H1 (cell line): Measurements from ENCODE around the gene EFCAB8. TPM values are rescaled to one million over a fixed set of nuclear protein-coding genes. Genes with fewer than 3 reads are reported as not detected.

ENCODE experiments used
- CTCF ChIA-PET: fragments of 300-600 bp; sonication (Branson Sonifier 250); formaldehyde crosslinking; loops from one replicate; lab custom pipeline; 2021; ENCODE audit not compliant: partially characterized antibody; lab: Charles Lee
- POLR2A ChIA-PET: fragments of 300-600 bp; sonication (Branson Sonifier 250); formaldehyde crosslinking; loops from one replicate; lab custom pipeline; 2021; ENCODE audit warnings: inconsistent platforms; ENCODE audit not compliant: partially characterized antibody; lab: Charles Lee
- DNase-seq, 2 experiments: peaks; one replicate each; pipeline versions ENCODE4 v3.0.0 to v3.0.0-alpha.2; 2010 to 2022; ENCODE audit warnings: low spot score in 2 of 2, low read depth in 1 of 2, mixed read lengths in 1 of 2
- FAIRE-seq: peaks from 2 replicates; lab custom pipeline; 2011; peaks lifted over from hg19 to GRCh38; lab: Jason Lieb, UNC
- H2AFZ ChIP-seq: 2 replicates; pipeline ENCODE4 v1.8.1; 2012; ENCODE audit warnings: low read length, inconsistent platforms
- H2AK5ac ChIP-seq: 2 replicates; pipeline ENCODE4 v1.6.1; 2013; ENCODE audit warnings: low read depth, low read length
- H2BK120ac ChIP-seq: replicated peaks from 2 replicates; pipeline ENCODE3; 2013; ENCODE audit warnings: low read depth, low read length, inconsistent platforms
- H2BK12ac ChIP-seq: 2 replicates; pipeline ENCODE4 v1.6.1; 2013; ENCODE audit warnings: low read depth, low read length
- H2BK15ac ChIP-seq: 2 replicates; pipeline ENCODE4 v1.6.1; 2013; ENCODE audit warnings: low read length
- H2BK20ac ChIP-seq: 2 replicates; pipeline ENCODE4 v1.6.1; 2013; ENCODE audit warnings: low read length
- H2BK5ac ChIP-seq: 2 replicates; pipeline ENCODE4 v1.6.1; 2013; ENCODE audit warnings: low read depth, low read length
- H3K14ac ChIP-seq: 2 replicates; pipeline ENCODE4 v1.6.1; 2013; ENCODE audit warnings: inconsistent platforms; ENCODE audit not compliant: insufficient read length
- H3K18ac ChIP-seq: 2 replicates; pipeline ENCODE4 v1.6.1; 2013; ENCODE audit warnings: low read length; ENCODE audit errors: extremely low read depth
- H3K23ac ChIP-seq: 2 replicates; pipeline ENCODE4 v1.6.1; 2013; ENCODE audit warnings: inconsistent platforms; ENCODE audit not compliant: insufficient read length
- H3K23me2 ChIP-seq: 2 replicates; pipeline ENCODE4 v1.6.1; 2013; ENCODE audit warnings: low read depth, low read length
- H3K27ac ChIP-seq: 2 replicates; pipeline ENCODE4 v1.6.1; 2011; ENCODE audit warnings: low read depth, low read length, inconsistent platforms
- H3K27me3 ChIP-seq, 4 experiments: replicated peaks in 1 of 4; 1 replicate in 1 of 4; 2 replicates in 3 of 4; pipeline versions ENCODE4 v1.6.1 to v1.8.1; 2011 to 2013; ENCODE audit warnings: low read length in 3 of 4, mild to moderate bottlenecking in 3 of 4, inconsistent platforms in 2 of 4, mixed read lengths in 2 of 4, moderate library complexity in 1 of 4; ENCODE audit not compliant: control insufficient read depth in 3 of 4, insufficient read depth in 3 of 4; ENCODE audit errors: extremely low read depth in 1 of 4
- H3K36me3 ChIP-seq, 4 experiments: 2 replicates each; pipeline versions ENCODE4 v1.6.1 to v1.8.1; 2011 to 2013; ENCODE audit warnings: mild to moderate bottlenecking in 4 of 4, low read length in 3 of 4, moderate library complexity in 2 of 4, control low read depth in 1 of 4, inconsistent platforms in 1 of 4; ENCODE audit not compliant: insufficient read depth in 4 of 4, control insufficient read depth in 2 of 4
- H3K4ac ChIP-seq: replicated peaks from 2 replicates; pipeline ENCODE3; 2013; ENCODE audit warnings: low read length, low read depth, mixed read lengths, inconsistent platforms; ENCODE audit not compliant: insufficient read length
- H3K4me1 ChIP-seq, 4 experiments: replicated peaks in 1 of 4; 1 replicate in 1 of 4; 2 replicates in 3 of 4; pipeline versions ENCODE4 v1.6.1 to v1.8.1; 2011 to 2013; ENCODE audit warnings: low read length in 3 of 4, inconsistent platforms in 2 of 4, mixed read lengths in 1 of 4; ENCODE audit not compliant: insufficient read depth in 4 of 4, control insufficient read depth in 3 of 4
- H3K4me2 ChIP-seq, 2 experiments: 2 replicates each; pipeline versions ENCODE4 v1.6.1 to v1.8.1; 2011 to 2013; ENCODE audit warnings: low read depth in 2 of 2, low read length in 2 of 2, control low read depth in 1 of 2, inconsistent platforms in 1 of 2, mild to moderate bottlenecking in 1 of 2; ENCODE audit not compliant: insufficient read depth in 1 of 2
- H3K4me3 ChIP-seq, 4 experiments: fragments of 200-600, 300-600 bp in 1 of 4; sonication (generic), shearing (Covaris generic), sonication (Bioruptor Twin) in 1 of 4; 2 replicates each; pipeline versions ENCODE4 v1.5.1 to v1.8.1; 2011 to 2016; ENCODE audit warnings: low read length in 4 of 4, low read depth in 3 of 4, control low read depth in 2 of 4, inconsistent platforms in 2 of 4, mild to moderate bottlenecking in 2 of 4, mixed read lengths in 1 of 4, moderate library complexity in 1 of 4; ENCODE audit not compliant: insufficient read depth in 2 of 4; ENCODE audit errors: extremely low read depth in 1 of 4
- H3K56ac ChIP-seq: replicated peaks from 2 replicates; pipeline ENCODE3; 2013; ENCODE audit warnings: low read depth, mild to moderate bottlenecking, mixed read lengths, low read length, inconsistent platforms; ENCODE audit not compliant: insufficient read length
- H3K79me1 ChIP-seq: 2 replicates; pipeline ENCODE4 v1.6.1; 2013; ENCODE audit warnings: low read depth, low read length, control low read depth
- H3K79me2 ChIP-seq, 2 experiments: 2 replicates each; pipeline versions ENCODE4 v1.6.1 to v1.8.1; 2012 to 2013; ENCODE audit warnings: low read length in 2 of 2, mild to moderate bottlenecking in 2 of 2, inconsistent platforms in 1 of 2; ENCODE audit not compliant: insufficient read depth in 2 of 2, control insufficient read depth in 1 of 2
- H3K9ac ChIP-seq, 4 experiments: replicated peaks in 1 of 4; 1 replicate in 1 of 4; 2 replicates in 3 of 4; pipeline versions ENCODE4 v1.6.1 to v1.8.1; 2011 to 2013; ENCODE audit warnings: low read depth in 3 of 4, low read length in 3 of 4, control low read depth in 2 of 4, mild to moderate bottlenecking in 2 of 4, moderate library complexity in 2 of 4, inconsistent platforms in 1 of 4; ENCODE audit errors: extremely low read depth in 1 of 4
- H3K9me3 ChIP-seq, 2 experiments: 2 replicates each; pipeline versions ENCODE4 v1.6.1 to v1.8.1; 2012 to 2013; ENCODE audit warnings: mild to moderate bottlenecking in 2 of 2, moderate library complexity in 2 of 2, control low read depth in 1 of 2, inconsistent platforms in 1 of 2, low read depth in 1 of 2, low read length in 1 of 2, mixed read lengths in 1 of 2; ENCODE audit not compliant: insufficient read depth in 2 of 2
- H4K20me1 ChIP-seq, 2 experiments: replicated peaks in 1 of 2; 2 replicates each; pipeline versions ENCODE3 to v1.8.1; 2011 to 2013; ENCODE audit warnings: inconsistent platforms in 2 of 2, low read length in 2 of 2, mild to moderate bottlenecking in 1 of 2; ENCODE audit not compliant: insufficient read depth in 2 of 2, control insufficient read depth in 1 of 2
- H4K5ac ChIP-seq: 2 replicates; pipeline ENCODE4 v1.6.1; 2013; ENCODE audit warnings: low read length, low read depth, mixed read lengths, inconsistent platforms; ENCODE audit not compliant: insufficient read length
- H4K8ac ChIP-seq: 2 replicates; pipeline ENCODE4 v1.8.0; 2013; ENCODE audit warnings: mild to moderate bottlenecking, moderate library complexity, low read length, inconsistent platforms; ENCODE audit not compliant: insufficient read depth; ENCODE audit errors: extremely low read depth
- H4K91ac ChIP-seq: replicated peaks from 2 replicates; pipeline ENCODE3; 2013; ENCODE audit warnings: low read length, mixed read lengths, inconsistent platforms; ENCODE audit not compliant: insufficient read length
- ASH2L ChIP-seq: fragments of 200-600, 300-600 bp; sonication (generic); IDR thresholded peaks from one replicate; pipeline ENCODE4 v1.7.1; 2017; ENCODE audit warnings: low read length
- BACH1 ChIP-seq: IDR thresholded peaks from 2 replicates; pipeline ENCODE4 v1.6.1; 2012; ENCODE audit warnings: low read length, improper control_type of control experiment
- CBX5 ChIP-seq: fragments of 300-800, 300-1000 bp; sonication (generic); IDR thresholded peaks from 2 replicates; pipeline ENCODE4 v1.7.1; 2016; ENCODE audit warnings: antibody characterized with exemption, low read length, low read depth
- CBX8 ChIP-seq: fragments of 300-800, 300-1000 bp; sonication (generic); IDR thresholded peaks from 2 replicates; pipeline ENCODE4 v1.7.1; 2016; ENCODE audit warnings: low read depth, low read length, borderline replicate concordance
- CEBPB ChIP-seq: IDR thresholded peaks from 2 replicates; pipeline ENCODE4 v1.6.1; 2012; ENCODE audit warnings: low read depth, low read length
- CTBP2 ChIP-seq: IDR thresholded peaks from 2 replicates; pipeline ENCODE4 v1.7.0; 2011; ENCODE audit warnings: borderline replicate concordance, mild to moderate bottlenecking, moderate library complexity, mixed read lengths, low read length; ENCODE audit not compliant: insufficient read depth, insufficient read length
- KDM4A ChIP-seq: IDR thresholded peaks from one replicate; pipeline ENCODE4 v1.7.1; 2012; ENCODE audit warnings: low read depth, mild to moderate bottlenecking, moderate library complexity, low read length, inconsistent platforms; ENCODE audit not compliant: severe bottlenecking
- KDM5A ChIP-seq: fragments of 200-600 bp; IDR thresholded peaks from 2 replicates; pipeline ENCODE4 v1.7.1; 2012; ENCODE audit warnings: mild to moderate bottlenecking, low read length, inconsistent platforms, mixed read lengths
- POLR2A ChIP-seq, 2 experiments: IDR thresholded peaks; 1 replicate in 1 of 2; 2 replicates in 1 of 2; pipeline ENCODE4 v1.6.1; 2011; ENCODE audit warnings: low read depth in 2 of 2, low read length in 2 of 2, mild to moderate bottlenecking in 2 of 2; ENCODE audit errors: control extremely low read depth in 1 of 2
- POLR2AphosphoS5 ChIP-seq: IDR thresholded peaks from 2 replicates; pipeline ENCODE4 v1.6.1; 2011; ENCODE audit warnings: low read depth, low read length
- RAD21 ChIP-seq, 2 experiments: IDR thresholded peaks in 1 of 2; conservative IDR thresholded peaks in 1 of 2; 2 replicates each; pipeline ENCODE4 v1.6.1; 2011; ENCODE audit warnings: low read depth in 2 of 2, low read length in 2 of 2, improper control_type of control experiment in 1 of 2, inconsistent platforms in 1 of 2, mild to moderate bottlenecking in 1 of 2, moderate library complexity in 1 of 2
- RNF2 ChIP-seq: fragments of 200-900, 300-1000 bp; sonication (generic); IDR thresholded peaks from 2 replicates; pipeline ENCODE4 v1.7.1; 2016; ENCODE audit warnings: borderline replicate concordance, low read depth, mild to moderate bottlenecking, antibody characterized with exemption, low read length; ENCODE audit not compliant: poor library complexity, severe bottlenecking; ENCODE audit errors: missing control alignments
- SUZ12 ChIP-seq: fragments of 200-600 bp; sonication (generic); IDR thresholded peaks from 2 replicates; pipeline ENCODE4 v1.6.1; 2012; ENCODE audit warnings: mild to moderate bottlenecking, inconsistent platforms, low read length, moderate library complexity, mixed read lengths
- WGBS, 2 experiments: shearing (Covaris generic) in 1 of 2; methylation state at CpG; one replicate each; pipeline versions ENCODE4 v1.1.6 to v1.1.7; 2013 to 2015; ENCODE audit warnings: low lambda C conversion rate in 2 of 2, mixed read lengths in 2 of 2, inconsistent platforms in 1 of 2, low coverage in 1 of 2, missing lambda C conversion rate in 1 of 2; ENCODE audit not compliant: insufficient replicate concordance in 2 of 2, insufficient coverage in 1 of 2, insufficient read length in 1 of 2; ENCODE audit errors: extremely low coverage in 1 of 2, missing lambda C conversion rate in 1 of 2; 5-methylcytosine and 5-hydroxymethylcytosine counted together
- polyA plus RNA-seq, 7 experiments: library from polyadenylated mRNA; depleted of rRNA in 3 of 7; stranded (reverse) in 5 of 7; unstranded in 2 of 7; fragments of >200 nt in 5 of 7; fragments of 200-250 nt in 2 of 7; gene quantifications; 1 replicate in 5 of 7; 2 replicates in 1 of 7; 4 replicates in 1 of 7; pipeline versions ENCODE4 v1.2.1 to v1.2.3, GENCODE V29; 2011 to 2013; ENCODE audit warnings: missing spikeins in 2 of 7, mixed read lengths in 2 of 7
- total RNA-seq: library from RNA; stranded (reverse); fragmentation: NEBNext Ultra II Directional; extraction: Animal tissue kit (Norgen Biotek cat#: 25700); gene quantifications from 2 replicates; pipeline ENCODE4 v1.2.1, GENCODE V29; 2021

The EFCAB8 gene
- total and polyA plus RNA-seq, 2 of the 8 experiments (the other 6 are each of a cell fraction or from before 2014, with no cell fraction given) = 0.06 to 0.20 TPM

GRCh38 chr20:32886652-32887051 is 27.9 kb downstream of the EFCAB8 start:
- no peak overlapping the region for H4K5ac ChIP-seq
- peak overlapping the region; percentile 61; the same call in 1 of the 2 replicates for H2BK5ac ChIP-seq
- H3K4me3 ChIP-seq = no peak overlapping the region
- FAIRE-seq (no peak), DNase-seq (no peak)
- H3K4ac ChIP-seq = no peak overlapping the region
- no peak overlapping the region for H4K8ac ChIP-seq
- H3K9ac ChIP-seq = no peak overlapping the region
- no peaks in the 10 kb centered on the region for H3K27me3 ChIP-seq
- no peak overlapping the region for H3K27ac ChIP-seq
- H3K4me1 ChIP-seq = peaks cover 0 to 8% (median under 1%) of the 10 kb centered on the region in 4 experiments; a peak in 3 of 7 replicates
- WGBS, 2 experiments = 55% methylated on average over 2 of the region's 3 CpGs; no CpG with 5 or more reads in 1 of the 2 experiments
- CTCF ChIA-PET = interaction anchor here (1.1 to 2.9 kb wide), 5 partner anchors 15 to 214 kb away, joined by 3 to 15 read pairs (median 4); no protein-coding TSS in a partner anchor
- H2BK12ac ChIP-seq = peak overlapping the region; percentile 85; the same call in 1 of the 2 replicates
- H2AK5ac ChIP-seq = peak overlapping the region; percentile 82; the same call in 1 of the 2 replicates
- no peaks in the 10 kb centered on the region for H3K79me2 ChIP-seq
- H4K91ac ChIP-seq = peak overlapping the region; percentile 14
- H3K4me2 ChIP-seq = no peak overlapping the region
- peak overlapping the region; percentile 19; the same call in 1 of the 2 replicates for H3K18ac ChIP-seq
- POLR2A ChIA-PET = interaction anchor here (0.9 to 1.0 kb wide), 2 partner anchors 28 to 76 kb away, joined by 3 to 4 read pairs; no protein-coding TSS in a partner anchor
- H3K79me1 ChIP-seq = no peaks in the 10 kb centered on the region
- no peaks in the 10 kb centered on the region for H3K36me3 ChIP-seq
- H3K56ac ChIP-seq = no peak overlapping the region
- no peak overlapping the region for H3K14ac ChIP-seq
- H3K23ac ChIP-seq = no peak overlapping the region
- H2BK20ac ChIP-seq = peak overlapping the region; percentile 67; the same call in 1 of the 2 replicates
- TF ChIP-seq RNF2 (no peak), CBX5 (no peak), POLR2A (IDR thresholded peaks at IDR 0.05; ENCODE audit: control extremely low read depth in 1 of 2, low read depth in 2 of 2, low read length in 2 of 2) (no peak), CEBPB (no peak), KDM5A (no peak), RAD21 (IDR thresholded peaks at IDR 0.05 in 1 of 2, conservative IDR thresholded peaks at IDR 0.05 in 1 of 2; ENCODE audit: low read depth in 2 of 2, low read length in 2 of 2) (no peak), CTBP2 (no peak), POLR2AphosphoS5 (no peak), CBX8 (no peak), SUZ12 (no peak), KDM4A (no peak), ASH2L (no peak), BACH1 (no peak)
- no peak overlapping the region for H2BK120ac ChIP-seq
- H4K20me1 ChIP-seq = no peaks in the 10 kb centered on the region
- no peaks in the 10 kb centered on the region for H3K9me3 ChIP-seq
- H3K23me2 ChIP-seq = no peaks in the 10 kb centered on the region
- H2AFZ ChIP-seq = peak overlapping the region; percentile 57; the same call in 1 of the 2 replicates
- peak overlapping the region; percentile 93; the same call in 1 of the 2 replicates for H2BK15ac ChIP-seq
